MM.1S (cell line): ENCODE data around the gene VASH2.

Source experiments
- CTCF ChIP-seq: fragments of 300-600 bp; sonication (generic); IDR thresholded peaks from 2 replicates; pipeline ENCODE4 v1.5.1; 2016; ENCODE audit warnings: antibody characterized with exemption, low read length, mixed read lengths
- EZH2 ChIP-seq: fragments of 300-600 bp; sonication (generic); optimal IDR thresholded peaks from 2 replicates; pipeline ENCODE3; 2017; ENCODE audit warnings: low read depth, mild to moderate bottlenecking, antibody characterized with exemption, low read length, mixed read lengths

GRCh38 chr1:212980123-212980785 is 29.9 kb downstream of the VASH2 start:
- TF ChIP-seq EZH2 (no peak), CTCF (no peak)
